ENCODE results near the gene NEDD4L. TPM values are rescaled to one million over a fixed set of nuclear protein-coding genes. Genes with fewer than 3 reads are reported as not detected.

Gene NEDD4L
- total and polyA plus RNA-seq, 2 donors (not counting 1 experiment from before 2014, with no cell fraction given): 10.3 to 25.7 TPM

DNA sequence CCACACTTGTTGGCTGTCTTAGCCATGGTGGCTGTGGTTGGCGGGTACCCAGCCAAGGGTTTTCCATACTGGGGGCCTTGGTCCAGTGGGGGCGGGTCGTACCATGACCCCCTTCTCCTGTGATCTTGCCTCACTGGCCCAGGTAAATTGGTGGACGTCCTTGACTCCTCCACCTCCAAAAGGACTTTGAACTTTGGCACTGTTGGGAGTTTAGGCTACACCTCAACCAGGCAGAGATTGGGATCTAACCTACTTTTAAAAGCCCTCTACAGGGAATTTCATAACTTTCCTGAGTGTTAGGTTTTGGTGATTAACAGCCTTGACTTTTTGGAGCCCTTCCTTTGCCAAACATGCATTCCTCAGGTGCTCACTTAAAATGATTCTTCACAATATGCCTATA is 106.7 kb downstream of the NEDD4L start:
- CTCF ChIA-PET: interaction anchor here (1.4 kb wide), 1 partner anchor 15 kb away, joined by 5 read pairs; no protein-coding TSS in a partner anchor
- no peak overlapping the region for H3K27ac ChIP-seq (ENCODE audit: low read length in 2 of 2)

DNA sequence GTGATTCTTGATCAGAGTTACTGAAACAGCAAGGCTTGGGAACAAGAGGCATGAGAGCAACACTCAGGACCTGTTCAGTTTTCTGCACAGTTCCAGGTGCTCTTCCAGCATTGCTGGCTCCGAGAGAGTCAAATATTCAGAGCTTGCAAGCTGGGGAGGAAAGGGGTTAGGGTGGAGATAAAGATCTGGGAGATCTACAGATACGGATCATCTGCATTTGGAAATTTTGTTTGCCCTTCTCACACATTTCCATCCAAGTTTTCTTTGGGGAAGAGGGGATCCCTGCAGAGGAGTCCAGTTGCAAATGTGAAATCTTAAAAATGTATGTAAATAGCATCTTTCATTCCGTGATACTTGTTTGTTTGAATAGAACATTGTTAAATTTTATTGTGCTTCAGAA is 108.2 kb downstream of the NEDD4L start:
- DNase-seq (no peak), ATAC-seq (ENCODE audit: low read depth) (no peak)
- Histone ChIP-seq H3K36me3 (replicated peaks in 1 of 2; ENCODE audit: control extremely low read depth in 1 of 2, control insufficient read depth in 1 of 2, extremely low read depth in 1 of 2, insufficient read depth in 2 of 2, low read length in 1 of 2) (no peaks in the 10 kb centered on the region), H3K4me3 (ENCODE audit: control extremely low read depth in 1 of 5, extremely low read depth in 1 of 5, insufficient read depth in 1 of 5, low read depth in 2 of 5, low read length in 4 of 5) (no peak overlapping the region), H3K4me1 (ENCODE audit: control insufficient read depth in 2 of 2, insufficient read depth in 2 of 2, low read length in 2 of 2) (peaks cover 0 to 6% of the 10 kb centered on the region in 2 donors), H3K79me2 (ENCODE audit: control insufficient read depth, insufficient read depth, low read length) (no peaks in the 10 kb centered on the region), H2AFZ (ENCODE audit: insufficient read depth, low read depth, low read length, poor library complexity, severe bottlenecking) (no peak overlapping the region), H3K27ac (ENCODE audit: low read length in 2 of 2) (no peak overlapping the region), H4K20me1 (ENCODE audit: control insufficient read depth, insufficient read depth, low read length, poor library complexity, severe bottlenecking) (no peaks in the 10 kb centered on the region), H3K4me2 (replicated peaks; ENCODE audit: low read depth, low read length, poor library complexity, severe bottlenecking) (no peak overlapping the region), H3K9ac (ENCODE audit: low read length) (no peak overlapping the region), H3K27me3 (replicated peaks in 1 of 4; ENCODE audit: control extremely low read depth in 1 of 4, control insufficient read depth in 3 of 4, insufficient read depth in 4 of 4, low read length in 3 of 4) (no peaks in the 10 kb centered on the region), H3K9me3 (ENCODE audit: control extremely low read depth in 1 of 3, control insufficient read depth in 2 of 3, insufficient read depth in 1 of 3, low read length in 2 of 3) (no peaks in the 10 kb centered on the region)
- intact Hi-C loops (cut with micrococcal nuclease): no loop called here
- ChIA-PET POLR2A (no interaction called here), CTCF (interaction anchor here (1.4 kb wide), 1 partner anchor 16 kb away, joined by 5 read pairs; no protein-coding TSS in a partner anchor)
- no peak for TF ChIP-seq EZH2 (IDR thresholded peaks at IDR 0.05; ENCODE audit: borderline replicate concordance, insufficient read depth, low read depth, low read length, poor library complexity, severe bottlenecking)
- TF ChIP-seq, protein P1, sequence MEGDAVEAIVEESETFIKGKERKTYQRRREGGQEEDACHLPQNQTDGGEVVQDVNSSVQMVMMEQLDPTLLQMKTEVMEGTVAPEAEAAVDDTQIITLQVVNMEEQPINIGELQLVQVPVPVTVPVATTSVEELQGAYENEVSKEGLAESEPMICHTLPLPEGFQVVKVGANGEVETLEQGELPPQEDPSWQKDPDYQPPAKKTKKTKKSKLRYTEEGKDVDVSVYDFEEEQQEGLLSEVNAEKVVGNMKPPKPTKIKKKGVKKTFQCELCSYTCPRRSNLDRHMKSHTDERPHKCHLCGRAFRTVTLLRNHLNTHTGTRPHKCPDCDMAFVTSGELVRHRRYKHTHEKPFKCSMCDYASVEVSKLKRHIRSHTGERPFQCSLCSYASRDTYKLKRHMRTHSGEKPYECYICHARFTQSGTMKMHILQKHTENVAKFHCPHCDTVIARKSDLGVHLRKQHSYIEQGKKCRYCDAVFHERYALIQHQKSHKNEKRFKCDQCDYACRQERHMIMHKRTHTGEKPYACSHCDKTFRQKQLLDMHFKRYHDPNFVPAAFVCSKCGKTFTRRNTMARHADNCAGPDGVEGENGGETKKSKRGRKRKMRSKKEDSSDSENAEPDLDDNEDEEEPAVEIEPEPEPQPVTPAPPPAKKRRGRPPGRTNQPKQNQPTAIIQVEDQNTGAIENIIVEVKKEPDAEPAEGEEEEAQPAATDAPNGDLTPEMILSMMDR (IDR thresholded peaks at IDR 0.05): no peak
- Mint-ChIP-seq H3K27ac (no peak overlapping the region), H3K27me3 (no peaks in the 10 kb centered on the region), H3K4me1 (peaks cover 14% of the 10 kb centered on the region), H3K4me3 (no peak overlapping the region), H3K9me3 (ENCODE audit: insufficient read depth) (no peaks in the 10 kb centered on the region)
- WGBS (ENCODE audit: insufficient coverage): 100% methylated on average over 1 of the region's 3 CpGs

More for the DNA sequence above, 106.7 kb downstream of the NEDD4L start:
- intact Hi-C loops (cut with micrococcal nuclease): no loop called here
- ATAC-seq (ENCODE audit: low read depth) (no peak), DNase-seq (no peak)
- H3K27me3 Mint-ChIP-seq: no peaks in the 10 kb centered on the region
- TF ChIP-seq, protein P1 (IDR thresholded peaks at IDR 0.05): no peak
- TF ChIP-seq EZH2 (IDR thresholded peaks at IDR 0.05; ENCODE audit: borderline replicate concordance, insufficient read depth, low read depth, low read length, poor library complexity, severe bottlenecking): no peak
- 90% methylated on average over 4 of the region's 4 CpGs for WGBS (ENCODE audit: insufficient coverage)
- H2AFZ ChIP-seq (ENCODE audit: insufficient read depth, low read depth, low read length, poor library complexity, severe bottlenecking): no peak overlapping the region
- H3K9me3 Mint-ChIP-seq (ENCODE audit: insufficient read depth): no peaks in the 10 kb centered on the region
- no peaks in the 10 kb centered on the region for H3K9me3 ChIP-seq (ENCODE audit: control extremely low read depth in 1 of 3, control insufficient read depth in 2 of 3, insufficient read depth in 1 of 3, low read length in 2 of 3)
- no peak overlapping the region for H3K27ac Mint-ChIP-seq
- peaks cover 0 to 6% of the 10 kb centered on the region in 2 donors for H3K4me1 ChIP-seq (ENCODE audit: control insufficient read depth in 2 of 2, insufficient read depth in 2 of 2, low read length in 2 of 2)
- H4K20me1 ChIP-seq (ENCODE audit: control insufficient read depth, insufficient read depth, low read length, poor library complexity, severe bottlenecking): no peaks in the 10 kb centered on the region
- H3K4me2 ChIP-seq (replicated peaks; ENCODE audit: low read depth, low read length, poor library complexity, severe bottlenecking): no peak overlapping the region
- H3K4me1 Mint-ChIP-seq: peaks cover 14% of the 10 kb centered on the region
- H3K4me3 Mint-ChIP-seq: no peak overlapping the region
- H3K4me3 ChIP-seq (ENCODE audit: control extremely low read depth in 1 of 5, extremely low read depth in 1 of 5, insufficient read depth in 1 of 5, low read depth in 2 of 5, low read length in 4 of 5): no peak overlapping the region
- no peaks in the 10 kb centered on the region for H3K27me3 ChIP-seq (replicated peaks in 1 of 4; ENCODE audit: control extremely low read depth in 1 of 4, control insufficient read depth in 3 of 4, insufficient read depth in 4 of 4, low read length in 3 of 4)
- peaks cover 4% of the 10 kb centered on the region for H3K79me2 ChIP-seq (ENCODE audit: control insufficient read depth, insufficient read depth, low read length)
- H3K9ac ChIP-seq (ENCODE audit: low read length): no peak overlapping the region
- POLR2A ChIA-PET: no interaction called here
- no peaks in the 10 kb centered on the region for H3K36me3 ChIP-seq (replicated peaks in 1 of 2; ENCODE audit: control extremely low read depth in 1 of 2, control insufficient read depth in 1 of 2, extremely low read depth in 1 of 2, insufficient read depth in 2 of 2, low read length in 1 of 2)

Data from B cell (primary cell).